H1 (cell line): Measurements from ENCODE around the gene IL1RAP. TPM values are rescaled to one million over a fixed set of nuclear protein-coding genes. Genes with fewer than 3 reads are reported as not detected.

Source experiments
- CEBPB ChIP-seq: IDR thresholded peaks from 2 replicates; pipeline ENCODE4 v1.6.1; 2012; ENCODE audit warnings: low read depth, low read length
- CREB1 ChIP-seq: IDR thresholded peaks from 2 replicates; pipeline ENCODE4 v1.6.1; 2012; ENCODE audit warnings: inconsistent platforms
- JUN ChIP-seq: IDR thresholded peaks from 2 replicates; pipeline ENCODE4 v1.6.1; 2011; ENCODE audit warnings: low read depth, mild to moderate bottlenecking, improper control_type of control experiment, low read length
- PHF8 ChIP-seq: fragments of 200-600 bp; sonication (generic); conservative IDR thresholded peaks from 2 replicates; pipeline ENCODE4 v1.7.1; 2012; ENCODE audit warnings: low read depth, mild to moderate bottlenecking, inconsistent platforms, low read length, moderate library complexity
- polyA plus RNA-seq, 7 experiments: library from polyadenylated mRNA; depleted of rRNA in 3 of 7; stranded (reverse) in 5 of 7; unstranded in 2 of 7; fragments of >200 nt in 5 of 7; fragments of 200-250 nt in 2 of 7; gene quantifications; 1 replicate in 5 of 7; 2 replicates in 1 of 7; 4 replicates in 1 of 7; pipeline versions ENCODE4 v1.2.1 to v1.2.3, GENCODE V29; 2011 to 2013; ENCODE audit warnings: missing spikeins in 2 of 7, mixed read lengths in 2 of 7
- total RNA-seq: library from RNA; stranded (reverse); fragmentation: NEBNext Ultra II Directional; extraction: Animal tissue kit (Norgen Biotek cat#: 25700); gene quantifications from 2 replicates; pipeline ENCODE4 v1.2.1, GENCODE V29; 2021
- TF ChIP-seq, protein P1 (sequence below): IDR thresholded peaks from 2 replicates; pipeline ENCODE4 v1.6.1; 2012; ENCODE audit warnings: inconsistent platforms
- TF ChIP-seq, protein P2 (sequence below): fragments of 300-600 bp; sonication (generic); IDR thresholded peaks from 2 replicates; pipeline ENCODE4 v1.7.1; 2012; ENCODE audit warnings: low read length, moderate library complexity, mild to moderate bottlenecking, inconsistent platforms; ENCODE audit not compliant: insufficient replicate concordance

IL1RAP gene
- total and polyA plus RNA-seq, 2 of the 8 experiments (the other 6 are each of a cell fraction or from before 2014, with no cell fraction given) = 2.4 to 3.9 TPM

DNA sequence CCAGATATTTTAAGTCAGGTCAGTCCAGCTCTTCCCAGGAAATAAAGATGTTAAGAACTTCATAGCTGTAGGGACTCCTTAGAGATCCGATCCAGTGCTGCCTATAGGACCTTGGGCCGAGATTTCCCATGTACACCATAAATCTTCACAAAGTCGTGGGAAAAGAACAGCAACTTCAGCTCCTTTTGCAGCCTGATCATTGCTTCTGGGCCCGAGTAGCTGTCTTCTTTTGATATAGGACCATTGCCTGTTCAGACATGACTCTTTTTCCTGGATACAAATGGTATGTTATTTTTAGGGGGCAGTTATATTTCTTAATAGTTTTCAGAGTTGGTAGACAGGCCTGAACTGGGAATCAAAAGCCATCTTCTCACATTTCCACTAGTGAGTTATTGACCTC, 20.5 kb downstream of the IL1RAP start (continued):
- TF ChIP-seq JUN = no peak
- TF ChIP-seq, protein P1, sequence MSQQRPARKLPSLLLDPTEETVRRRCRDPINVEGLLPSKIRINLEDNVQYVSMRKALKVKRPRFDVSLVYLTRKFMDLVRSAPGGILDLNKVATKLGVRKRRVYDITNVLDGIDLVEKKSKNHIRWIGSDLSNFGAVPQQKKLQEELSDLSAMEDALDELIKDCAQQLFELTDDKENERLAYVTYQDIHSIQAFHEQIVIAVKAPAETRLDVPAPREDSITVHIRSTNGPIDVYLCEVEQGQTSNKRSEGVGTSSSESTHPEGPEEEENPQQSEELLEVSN = no peak
- TF ChIP-seq PHF8 = no peak
- TF ChIP-seq CEBPB = no peak
- TF ChIP-seq CREB1 = no peak
- TF ChIP-seq, protein P2, sequence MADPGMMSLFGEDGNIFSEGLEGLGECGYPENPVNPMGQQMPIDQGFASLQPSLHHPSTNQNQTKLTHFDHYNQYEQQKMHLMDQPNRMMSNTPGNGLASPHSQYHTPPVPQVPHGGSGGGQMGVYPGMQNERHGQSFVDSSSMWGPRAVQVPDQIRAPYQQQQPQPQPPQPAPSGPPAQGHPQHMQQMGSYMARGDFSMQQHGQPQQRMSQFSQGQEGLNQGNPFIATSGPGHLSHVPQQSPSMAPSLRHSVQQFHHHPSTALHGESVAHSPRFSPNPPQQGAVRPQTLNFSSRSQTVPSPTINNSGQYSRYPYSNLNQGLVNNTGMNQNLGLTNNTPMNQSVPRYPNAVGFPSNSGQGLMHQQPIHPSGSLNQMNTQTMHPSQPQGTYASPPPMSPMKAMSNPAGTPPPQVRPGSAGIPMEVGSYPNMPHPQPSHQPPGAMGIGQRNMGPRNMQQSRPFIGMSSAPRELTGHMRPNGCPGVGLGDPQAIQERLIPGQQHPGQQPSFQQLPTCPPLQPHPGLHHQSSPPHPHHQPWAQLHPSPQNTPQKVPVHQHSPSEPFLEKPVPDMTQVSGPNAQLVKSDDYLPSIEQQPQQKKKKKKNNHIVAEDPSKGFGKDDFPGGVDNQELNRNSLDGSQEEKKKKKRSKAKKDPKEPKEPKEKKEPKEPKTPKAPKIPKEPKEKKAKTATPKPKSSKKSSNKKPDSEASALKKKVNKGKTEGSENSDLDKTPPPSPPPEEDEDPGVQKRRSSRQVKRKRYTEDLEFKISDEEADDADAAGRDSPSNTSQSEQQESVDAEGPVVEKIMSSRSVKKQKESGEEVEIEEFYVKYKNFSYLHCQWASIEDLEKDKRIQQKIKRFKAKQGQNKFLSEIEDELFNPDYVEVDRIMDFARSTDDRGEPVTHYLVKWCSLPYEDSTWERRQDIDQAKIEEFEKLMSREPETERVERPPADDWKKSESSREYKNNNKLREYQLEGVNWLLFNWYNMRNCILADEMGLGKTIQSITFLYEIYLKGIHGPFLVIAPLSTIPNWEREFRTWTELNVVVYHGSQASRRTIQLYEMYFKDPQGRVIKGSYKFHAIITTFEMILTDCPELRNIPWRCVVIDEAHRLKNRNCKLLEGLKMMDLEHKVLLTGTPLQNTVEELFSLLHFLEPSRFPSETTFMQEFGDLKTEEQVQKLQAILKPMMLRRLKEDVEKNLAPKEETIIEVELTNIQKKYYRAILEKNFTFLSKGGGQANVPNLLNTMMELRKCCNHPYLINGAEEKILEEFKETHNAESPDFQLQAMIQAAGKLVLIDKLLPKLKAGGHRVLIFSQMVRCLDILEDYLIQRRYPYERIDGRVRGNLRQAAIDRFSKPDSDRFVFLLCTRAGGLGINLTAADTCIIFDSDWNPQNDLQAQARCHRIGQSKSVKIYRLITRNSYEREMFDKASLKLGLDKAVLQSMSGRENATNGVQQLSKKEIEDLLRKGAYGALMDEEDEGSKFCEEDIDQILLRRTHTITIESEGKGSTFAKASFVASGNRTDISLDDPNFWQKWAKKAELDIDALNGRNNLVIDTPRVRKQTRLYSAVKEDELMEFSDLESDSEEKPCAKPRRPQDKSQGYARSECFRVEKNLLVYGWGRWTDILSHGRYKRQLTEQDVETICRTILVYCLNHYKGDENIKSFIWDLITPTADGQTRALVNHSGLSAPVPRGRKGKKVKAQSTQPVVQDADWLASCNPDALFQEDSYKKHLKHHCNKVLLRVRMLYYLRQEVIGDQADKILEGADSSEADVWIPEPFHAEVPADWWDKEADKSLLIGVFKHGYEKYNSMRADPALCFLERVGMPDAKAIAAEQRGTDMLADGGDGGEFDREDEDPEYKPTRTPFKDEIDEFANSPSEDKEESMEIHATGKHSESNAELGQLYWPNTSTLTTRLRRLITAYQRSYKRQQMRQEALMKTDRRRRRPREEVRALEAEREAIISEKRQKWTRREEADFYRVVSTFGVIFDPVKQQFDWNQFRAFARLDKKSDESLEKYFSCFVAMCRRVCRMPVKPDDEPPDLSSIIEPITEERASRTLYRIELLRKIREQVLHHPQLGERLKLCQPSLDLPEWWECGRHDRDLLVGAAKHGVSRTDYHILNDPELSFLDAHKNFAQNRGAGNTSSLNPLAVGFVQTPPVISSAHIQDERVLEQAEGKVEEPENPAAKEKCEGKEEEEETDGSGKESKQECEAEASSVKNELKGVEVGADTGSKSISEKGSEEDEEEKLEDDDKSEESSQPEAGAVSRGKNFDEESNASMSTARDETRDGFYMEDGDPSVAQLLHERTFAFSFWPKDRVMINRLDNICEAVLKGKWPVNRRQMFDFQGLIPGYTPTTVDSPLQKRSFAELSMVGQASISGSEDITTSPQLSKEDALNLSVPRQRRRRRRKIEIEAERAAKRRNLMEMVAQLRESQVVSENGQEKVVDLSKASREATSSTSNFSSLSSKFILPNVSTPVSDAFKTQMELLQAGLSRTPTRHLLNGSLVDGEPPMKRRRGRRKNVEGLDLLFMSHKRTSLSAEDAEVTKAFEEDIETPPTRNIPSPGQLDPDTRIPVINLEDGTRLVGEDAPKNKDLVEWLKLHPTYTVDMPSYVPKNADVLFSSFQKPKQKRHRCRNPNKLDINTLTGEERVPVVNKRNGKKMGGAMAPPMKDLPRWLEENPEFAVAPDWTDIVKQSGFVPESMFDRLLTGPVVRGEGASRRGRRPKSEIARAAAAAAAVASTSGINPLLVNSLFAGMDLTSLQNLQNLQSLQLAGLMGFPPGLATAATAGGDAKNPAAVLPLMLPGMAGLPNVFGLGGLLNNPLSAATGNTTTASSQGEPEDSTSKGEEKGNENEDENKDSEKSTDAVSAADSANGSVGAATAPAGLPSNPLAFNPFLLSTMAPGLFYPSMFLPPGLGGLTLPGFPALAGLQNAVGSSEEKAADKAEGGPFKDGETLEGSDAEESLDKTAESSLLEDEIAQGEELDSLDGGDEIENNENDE = no peak
